Uterus (tissue), 4 donors: ENCODE measurements around the gene SYCE3. TPM values are rescaled to one million over a fixed set of nuclear protein-coding genes. Genes with fewer than 3 reads are reported as not detected.
A peak's percentile ranks its signal among the peaks of the same experiment; 100 is the strongest.
"Not testable (repeated sequence)": the region's sequence is repeated elsewhere in the genome, so short reads cannot be mapped to it uniquely, and the experiment has no call there.

Experiments
- DNase-seq, 2 donors: peaks; one replicate each; pipeline ENCODE4 v3.0.0-alpha.2; 2019 to 2020
- H3K27ac ChIP-seq, 2 donors: fragments of 200-600 bp; sonication (generic); 1 replicate in 1 of 2; 2 replicates in 1 of 2; pipeline ENCODE4 v1.5.1; 2016 to 2018
- H3K27me3 ChIP-seq, 2 donors: fragments of 200-600 bp; sonication (generic); one replicate each; pipeline ENCODE4 v1.5.1; 2018 to 2019; ENCODE audit warnings: control low read depth in 1 of 2
- H3K36me3 ChIP-seq, 2 donors: fragments of 200-600 bp; sonication (generic); one replicate each; pipeline ENCODE4 v1.5.1; 2019; ENCODE audit warnings: control low read depth in 1 of 2
- H3K4me1 ChIP-seq, 2 donors: fragments of 200-600 bp; sonication (generic); one replicate each; pipeline ENCODE4 v1.5.1; 2018 to 2019; ENCODE audit warnings: control low read depth in 1 of 2
- H3K4me3 ChIP-seq, 2 donors: fragments of 200-600 bp; sonication (generic); 1 replicate in 1 of 2; 2 replicates in 1 of 2; pipeline ENCODE4 v1.5.1; 2018 to 2019; ENCODE audit warnings: mild to moderate bottlenecking in 1 of 2
- H3K9me3 ChIP-seq, 2 donors: fragments of 200-600 bp; sonication (generic); one replicate each; pipeline ENCODE4 v1.5.1; 2019; ENCODE audit warnings: control low read depth in 1 of 2
- CTCF ChIP-seq, 4 experiments: fragments of 200-600 bp in 2 of 4; fragments of 450-650 bp in 2 of 4; sonication (generic) in 2 of 4; IDR thresholded peaks; one replicate each; pipeline ENCODE4 v1.5.1; 2016 to 2019; ENCODE audit warnings: antibody characterized with exemption in 4 of 4, mild to moderate bottlenecking in 2 of 4, moderate library complexity in 1 of 4
- POLR2A ChIP-seq, 2 donors: fragments of 450-650 bp; IDR thresholded peaks; one replicate each; pipeline ENCODE4 v1.6.1; 2016; ENCODE audit warnings: antibody characterized with exemption in 2 of 2, mild to moderate bottlenecking in 1 of 2, moderate library complexity in 1 of 2
- intact Hi-C: fragments of 100-400 bp; cut with DNase I; formaldehyde crosslinking; loops from one replicate; pipeline ENCODE4 v1.15.1; 2023; ENCODE audit warnings: low total_unique reads
- total RNA-seq, 4 donors: library from RNA; depleted of rRNA in 3 of 4; stranded (reverse); fragments of >200 nt in 3 of 4; gene quantifications; one replicate each; pipeline versions ENCODE4 v1.1.0 to v1.2.4, GENCODE V29; 2014 to 2023
- donor health status: DM: yes; HTN: yes; CAD: no.

The SYCE3 gene
- total RNA-seq, 4 donors from 2014 or later, result not detected

DNA sequence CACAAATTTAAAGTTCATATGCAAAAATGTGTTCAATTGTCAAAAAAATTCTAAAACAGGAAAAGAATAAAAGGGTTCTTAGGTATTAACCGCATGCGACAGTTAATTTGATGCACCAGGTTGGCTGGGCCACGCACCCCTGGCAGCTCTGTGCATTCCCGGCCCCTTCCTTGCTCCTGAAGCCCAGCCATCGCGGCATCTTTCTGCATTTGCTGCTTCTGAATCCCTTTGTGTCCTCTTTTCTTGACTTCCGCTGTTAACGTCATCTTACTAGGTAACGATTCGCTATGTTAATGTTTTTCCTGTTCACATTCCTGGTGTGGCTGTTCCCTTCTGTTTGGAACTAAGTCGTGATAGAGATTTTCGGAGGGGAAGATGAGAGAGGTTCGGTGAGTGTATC, 25.0 kb downstream of the SYCE3 start:
- Histone ChIP-seq H3K4me3 (no peak overlapping the region), H3K27me3 (peaks cover under 1 to 2% of the 10 kb centered on the region in 2 donors), H3K9me3 (no peaks in the 10 kb centered on the region), H3K4me1 (no peaks in the 10 kb centered on the region), H3K36me3 (no peaks in the 10 kb centered on the region), H3K27ac (no peak overlapping the region)
- intact Hi-C loops, result no loop called here
- no peak for DNase-seq
- TF ChIP-seq POLR2A (IDR thresholded peaks at IDR 0.05), result no peak
- TF ChIP-seq CTCF (IDR thresholded peaks at IDR 0.05), result no peak

GRCh38 chr22:50536226-50536625, 26.5 kb downstream of the SYCE3 start:
- peaks cover 0 to 2% of the 10 kb centered on the region in 2 donors for H3K4me1 ChIP-seq
- no peak overlapping the region for H3K4me3 ChIP-seq
- peaks cover 4 to 8% of the 10 kb centered on the region in 2 donors for H3K27me3 ChIP-seq
- TF ChIP-seq POLR2A (IDR thresholded peaks at IDR 0.05) (no peak), CTCF (IDR thresholded peaks at IDR 0.05) (no peak)
- no peaks in the 10 kb centered on the region for H3K9me3 ChIP-seq
- no peak overlapping the region for H3K27ac ChIP-seq
- intact Hi-C loops, result no loop called here
- DNase-seq, result no peak
- no peaks in the 10 kb centered on the region for H3K36me3 ChIP-seq

GRCh38 chr22:50535113-50535512, 27.6 kb downstream of the SYCE3 start:
- H3K36me3 ChIP-seq, result no peaks in the 10 kb centered on the region
- no peaks in the 10 kb centered on the region for H3K9me3 ChIP-seq
- TF ChIP-seq CTCF (IDR thresholded peaks at IDR 0.05), result no peak
- TF ChIP-seq POLR2A (IDR thresholded peaks at IDR 0.05), result no peak
- peaks cover 4 to 18% of the 10 kb centered on the region in 2 donors for H3K27me3 ChIP-seq
- intact Hi-C loops, result no loop called here
- no peak for DNase-seq
- H3K27ac ChIP-seq, result no peak overlapping the region
- no peak overlapping the region for H3K4me3 ChIP-seq
- H3K4me1 ChIP-seq, result peaks cover 0 to 11% of the 10 kb centered on the region in 2 donors

- Histone ChIP-seq H3K27me3 (peaks cover 4 to 24% of the 10 kb centered on the region in 2 donors), H3K4me1 (peaks cover 0 to 11% of the 10 kb centered on the region in 2 donors)
- H3K36me3 ChIP-seq, H3K27ac ChIP-seq, DNase-seq, H3K4me3 ChIP-seq, intact Hi-C loops, H3K9me3 ChIP-seq: not testable (repeated sequence)
These were observed 28.6 kb downstream of the SYCE3 start for GRCh38 chr22:50533856-50534711.

DNA sequence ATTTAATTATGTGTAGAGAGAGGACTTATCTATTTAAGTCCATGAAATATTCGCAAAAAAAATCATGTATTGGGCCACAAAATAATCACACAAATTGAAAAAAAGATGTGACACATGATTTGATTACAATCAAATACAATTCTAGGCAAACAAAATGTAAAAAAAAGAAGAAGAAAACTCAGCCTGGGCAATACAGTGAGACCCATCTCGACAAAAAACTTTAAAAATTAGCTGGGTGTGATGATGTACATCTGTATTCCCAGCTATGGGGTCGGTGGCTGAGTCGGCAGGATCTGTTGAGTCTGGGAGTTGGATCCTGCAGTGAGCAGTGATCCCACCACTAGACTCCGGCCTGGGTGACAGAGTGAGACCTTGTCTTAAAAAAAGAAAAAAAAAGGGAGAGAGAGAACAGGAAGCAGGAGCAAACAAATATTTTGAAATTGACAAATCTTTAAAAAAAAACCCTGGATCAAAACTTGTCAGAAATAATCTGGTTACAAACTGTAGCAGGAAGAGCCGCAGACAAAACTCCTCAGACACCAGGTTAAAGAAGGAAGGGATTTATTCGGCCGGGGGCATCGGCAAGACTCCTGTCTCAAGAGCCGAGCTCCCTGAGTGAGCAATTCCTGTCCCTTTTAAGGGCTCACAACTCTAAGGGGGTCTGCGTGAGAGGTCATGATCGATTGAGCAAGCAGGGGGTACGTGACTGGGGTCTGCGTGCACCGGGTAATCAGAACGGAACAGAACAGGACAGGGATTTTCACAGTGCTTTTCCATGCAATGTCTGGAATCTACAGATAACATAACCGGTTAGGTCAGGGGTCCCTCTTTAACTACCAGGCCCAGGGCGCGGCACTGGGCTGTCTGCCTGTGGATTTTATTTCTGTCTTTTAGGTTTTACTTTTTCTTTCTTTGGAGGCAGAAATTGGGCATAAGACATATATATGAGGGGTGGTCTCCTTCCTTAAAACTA, 29.6 kb downstream of the SYCE3 start:
- intact Hi-C loops, result no loop called here
- Histone ChIP-seq H3K27ac (peak overlapping the region in 1 of 2 donors; percentile 85), H3K9me3 (no peaks in the 10 kb centered on the region), H3K27me3 (peaks cover 4 to 24% of the 10 kb centered on the region in 2 donors), H3K36me3 (no peaks in the 10 kb centered on the region), H3K4me1 (peaks cover 0 to 11% of the 10 kb centered on the region in 2 donors), H3K4me3 (no peak overlapping the region)
- no peak for DNase-seq
- no peak for TF ChIP-seq POLR2A (IDR thresholded peaks at IDR 0.05)
- no peak for TF ChIP-seq CTCF (IDR thresholded peaks at IDR 0.05)
